Measurements from ENCODE around the gene CFAP61.
A peak's percentile ranks its signal among the peaks of the same experiment; 100 is the strongest.

The CFAP61 gene

GRCh38 chr20:20021835-20022234, 30.5 kb upstream of the CFAP61 start:
- no peak for TF ChIP-seq CTCF (conservative IDR thresholded peaks at IDR 0.05; ENCODE audit: low read length)
- no peak for DNase-seq (ENCODE audit: low read depth)
- H3K4me3 ChIP-seq (ENCODE audit: low read length) = no peak overlapping the region

- DNase-seq (ENCODE audit: low read depth) = no peak
Measured at GRCh38 chr20:20022498-20022897, 29.8 kb upstream of the CFAP61 start.

GRCh38 chr20:20023395-20023794, 28.9 kb upstream of the CFAP61 start:
- no peak overlapping the region for H3K4me3 ChIP-seq (ENCODE audit: low read length)
- no peak for DNase-seq (ENCODE audit: low read depth)
- no peak for TF ChIP-seq CTCF (conservative IDR thresholded peaks at IDR 0.05; ENCODE audit: low read length)

More at GRCh38 chr20:20022498-20022897, 29.8 kb upstream of the CFAP61 start:
- no peak for TF ChIP-seq CTCF (conservative IDR thresholded peaks at IDR 0.05; ENCODE audit: low read length)
- no peak overlapping the region for H3K4me3 ChIP-seq (ENCODE audit: low read length)

- DNase-seq (ENCODE audit: low read depth) = peak; percentile 42
- no peak for TF ChIP-seq CTCF (conservative IDR thresholded peaks at IDR 0.05; ENCODE audit: low read length)
- H3K4me3 ChIP-seq (ENCODE audit: low read length) = no peak overlapping the region
Measured at GRCh38 chr20:20024942-20025341, 27.4 kb upstream of the CFAP61 start.

GRCh38 chr20:20027284-20027683, 25.0 kb upstream of the CFAP61 start:
- H3K4me3 ChIP-seq (ENCODE audit: low read length) = no peak overlapping the region
- DNase-seq (ENCODE audit: low read depth) = no peak
- no peak for TF ChIP-seq CTCF (conservative IDR thresholded peaks at IDR 0.05; ENCODE audit: low read length)

GRCh38 chr20:20031790-20032189, 20.5 kb upstream of the CFAP61 start:
- no peak for DNase-seq (ENCODE audit: low read depth)
- TF ChIP-seq CTCF (conservative IDR thresholded peaks at IDR 0.05; ENCODE audit: low read length) = no peak
- H3K4me3 ChIP-seq (ENCODE audit: low read length) = no peak overlapping the region

- no peak for TF ChIP-seq CTCF (conservative IDR thresholded peaks at IDR 0.05; ENCODE audit: low read length)
- DNase-seq (ENCODE audit: low read depth) = no peak
Measured at GRCh38 chr20:20034486-20034885, 17.8 kb upstream of the CFAP61 start.

More at GRCh38 chr20:20034486-20034885, 17.8 kb upstream of the CFAP61 start:
- no peak overlapping the region for H3K4me3 ChIP-seq (ENCODE audit: low read length)

Data from AG10803 (cell line).